ENCODE results near the gene RRH. TPM values are rescaled to one million over a fixed set of nuclear protein-coding genes. Genes with fewer than 3 reads are reported as not detected.
A peak's percentile ranks its signal among the peaks of the same experiment; 100 is the strongest.

RRH gene
- total RNA-seq, 4 donors from 2014 or later: 0.28 to 1.1 (median 0.34) TPM

DNA sequence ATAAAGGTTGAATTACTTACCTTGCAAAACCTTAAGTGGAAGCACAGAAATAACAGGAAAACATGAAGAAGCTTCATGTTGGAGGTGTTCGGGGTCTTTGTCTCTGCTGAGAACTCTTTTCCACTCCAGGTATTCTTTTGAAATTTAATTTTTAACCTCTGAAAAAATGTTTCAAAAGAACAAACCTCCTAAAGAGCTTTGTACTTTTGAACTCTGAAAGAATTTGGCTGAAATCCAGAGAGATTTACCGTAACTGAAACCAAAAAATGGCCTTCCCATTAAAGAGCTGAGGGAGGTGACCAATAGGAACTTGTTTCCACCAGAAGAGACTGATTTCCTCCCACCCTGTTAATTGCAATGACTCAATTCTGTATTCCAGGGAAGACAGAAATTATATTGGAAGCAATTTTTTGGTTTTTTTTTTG is 25.9 kb upstream of the RRH start, which contains the start of gene CFI:
CFI (minus strand) TSS at position 105 of the 425 bp plus-strand sequence; CDS start at position 77, 28 bp downstream.
- TF ChIP-seq, protein P1, sequence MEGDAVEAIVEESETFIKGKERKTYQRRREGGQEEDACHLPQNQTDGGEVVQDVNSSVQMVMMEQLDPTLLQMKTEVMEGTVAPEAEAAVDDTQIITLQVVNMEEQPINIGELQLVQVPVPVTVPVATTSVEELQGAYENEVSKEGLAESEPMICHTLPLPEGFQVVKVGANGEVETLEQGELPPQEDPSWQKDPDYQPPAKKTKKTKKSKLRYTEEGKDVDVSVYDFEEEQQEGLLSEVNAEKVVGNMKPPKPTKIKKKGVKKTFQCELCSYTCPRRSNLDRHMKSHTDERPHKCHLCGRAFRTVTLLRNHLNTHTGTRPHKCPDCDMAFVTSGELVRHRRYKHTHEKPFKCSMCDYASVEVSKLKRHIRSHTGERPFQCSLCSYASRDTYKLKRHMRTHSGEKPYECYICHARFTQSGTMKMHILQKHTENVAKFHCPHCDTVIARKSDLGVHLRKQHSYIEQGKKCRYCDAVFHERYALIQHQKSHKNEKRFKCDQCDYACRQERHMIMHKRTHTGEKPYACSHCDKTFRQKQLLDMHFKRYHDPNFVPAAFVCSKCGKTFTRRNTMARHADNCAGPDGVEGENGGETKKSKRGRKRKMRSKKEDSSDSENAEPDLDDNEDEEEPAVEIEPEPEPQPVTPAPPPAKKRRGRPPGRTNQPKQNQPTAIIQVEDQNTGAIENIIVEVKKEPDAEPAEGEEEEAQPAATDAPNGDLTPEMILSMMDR (IDR thresholded peaks at IDR 0.05): no peak
- ATAC-seq (ENCODE audit: low FRiP score) (peak; percentile 74), DNase-seq (ENCODE audit: low spot score) (no peak)

DNA sequence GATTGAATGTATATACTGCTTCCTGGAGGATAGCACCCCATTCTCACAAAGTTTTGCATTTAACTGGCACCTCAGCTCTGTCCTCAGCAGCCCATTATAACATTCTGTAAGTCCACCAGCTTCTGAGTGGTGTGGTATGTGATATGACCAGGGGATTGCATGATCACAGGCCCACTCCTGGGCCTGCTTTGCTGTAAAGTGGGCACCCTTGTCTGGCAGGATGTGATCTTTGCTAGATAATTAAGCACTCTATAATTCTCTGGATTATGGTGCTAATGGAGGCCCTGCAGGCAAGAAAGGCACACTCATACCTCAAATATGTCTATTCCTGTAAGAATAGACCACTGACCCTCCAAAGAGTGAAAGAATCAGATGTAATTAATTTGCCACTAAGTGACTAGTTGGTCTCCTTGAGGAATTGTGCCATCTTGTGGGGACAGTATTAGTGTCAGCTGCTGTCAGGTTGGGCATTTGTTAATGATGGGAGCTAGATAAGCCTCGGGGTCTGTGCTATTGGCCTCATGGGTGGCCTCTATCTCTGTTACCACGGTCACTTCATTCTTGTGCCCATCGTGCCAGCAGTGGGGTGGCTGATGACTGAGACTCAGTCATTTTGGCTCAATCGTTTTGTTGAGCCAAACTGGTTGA is 23.7 kb upstream of the RRH start:
- TF ChIP-seq, protein P1 (IDR thresholded peaks at IDR 0.05): no peak
- ATAC-seq (ENCODE audit: low FRiP score): no peak
- no peak for DNase-seq (ENCODE audit: low spot score)

DNA sequence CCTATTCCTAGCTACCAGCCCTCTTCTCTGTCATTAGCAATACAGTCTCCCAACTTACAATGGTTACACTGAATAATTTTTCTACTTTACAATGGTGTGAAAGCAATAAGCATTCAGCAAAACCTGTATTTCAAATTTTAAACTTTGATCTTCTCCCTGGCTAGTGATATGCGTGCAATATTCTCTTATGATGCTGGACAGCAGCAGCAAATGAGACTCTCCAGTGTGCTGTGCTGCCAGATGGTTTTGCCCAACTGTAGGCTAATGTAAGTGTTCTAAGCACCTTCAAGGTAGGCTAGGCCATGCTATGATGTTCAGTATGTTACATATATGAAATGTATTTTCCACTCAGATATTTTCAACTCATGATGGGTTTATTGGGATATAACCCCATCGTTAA is 18.1 kb upstream of the RRH start:
- TF ChIP-seq, protein P1 (IDR thresholded peaks at IDR 0.05): no peak
- DNase-seq (ENCODE audit: low spot score) (no peak), ATAC-seq (ENCODE audit: low FRiP score) (no peak)

DNA sequence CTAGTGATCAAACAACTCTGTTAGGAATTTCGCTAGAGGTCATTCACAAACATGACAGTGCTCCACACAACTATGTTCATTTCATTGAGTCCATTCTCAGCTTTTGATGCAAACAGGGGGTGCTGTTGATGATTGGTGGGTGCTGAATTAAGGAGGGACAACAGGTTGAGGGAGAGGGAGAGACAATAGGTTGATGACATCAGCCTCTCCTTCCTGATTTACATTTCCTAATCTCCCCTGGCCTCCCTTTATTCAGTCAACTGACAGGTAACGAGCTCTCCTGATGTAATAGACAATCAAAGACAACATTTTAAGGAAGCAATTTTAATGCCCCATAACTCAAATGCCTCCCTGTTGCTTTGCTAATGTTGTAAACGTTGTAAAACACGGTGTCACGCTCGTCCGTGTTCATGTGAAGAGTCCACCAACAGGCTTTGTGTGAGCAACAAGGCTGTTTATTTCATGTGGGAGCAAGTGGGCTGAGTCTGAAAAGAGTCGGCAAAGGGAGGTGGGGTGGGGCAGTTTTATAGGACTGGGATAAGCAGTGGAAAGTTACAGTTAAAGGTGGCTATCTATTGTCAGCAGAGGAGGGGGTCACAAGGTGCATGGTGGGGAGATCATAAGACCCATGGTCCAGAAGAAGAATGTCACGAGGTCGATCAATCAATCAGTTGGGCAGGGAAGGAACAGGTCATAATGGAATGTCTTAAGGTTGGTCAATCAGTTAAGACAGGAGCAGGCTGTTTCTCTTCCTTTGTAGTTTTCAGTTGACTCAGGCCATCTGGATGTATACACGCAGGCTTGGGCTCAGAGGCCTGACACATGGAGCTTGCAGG is 17.0 kb upstream of the RRH start:
- DNase-seq (ENCODE audit: low spot score) (no peak), ATAC-seq (ENCODE audit: low FRiP score) (no peak)
- TF ChIP-seq, protein P1 (IDR thresholded peaks at IDR 0.05): no peak

DNA sequence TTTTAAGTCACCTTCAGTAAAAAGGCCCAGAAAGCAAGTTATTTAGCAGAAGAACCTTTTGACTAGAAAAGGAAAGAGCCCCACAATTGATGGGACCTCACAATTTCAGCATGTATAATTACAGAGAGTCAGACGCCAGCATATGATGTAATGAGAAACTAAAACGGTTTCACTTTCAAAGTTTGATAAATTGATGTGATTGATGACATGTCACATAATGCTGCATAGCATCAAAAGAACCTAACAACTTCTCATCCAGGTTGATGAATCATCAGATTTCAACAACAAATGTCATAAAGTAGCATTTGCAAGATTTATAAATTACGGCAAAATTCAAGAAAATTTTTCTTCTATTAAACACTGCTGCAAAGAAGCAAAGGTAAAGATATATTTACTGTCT is 16.1 kb upstream of the RRH start:
- TF ChIP-seq, protein P1 (IDR thresholded peaks at IDR 0.05): no peak
- DNase-seq (ENCODE audit: low spot score): no peak
- no peak for ATAC-seq (ENCODE audit: low FRiP score)

DNA sequence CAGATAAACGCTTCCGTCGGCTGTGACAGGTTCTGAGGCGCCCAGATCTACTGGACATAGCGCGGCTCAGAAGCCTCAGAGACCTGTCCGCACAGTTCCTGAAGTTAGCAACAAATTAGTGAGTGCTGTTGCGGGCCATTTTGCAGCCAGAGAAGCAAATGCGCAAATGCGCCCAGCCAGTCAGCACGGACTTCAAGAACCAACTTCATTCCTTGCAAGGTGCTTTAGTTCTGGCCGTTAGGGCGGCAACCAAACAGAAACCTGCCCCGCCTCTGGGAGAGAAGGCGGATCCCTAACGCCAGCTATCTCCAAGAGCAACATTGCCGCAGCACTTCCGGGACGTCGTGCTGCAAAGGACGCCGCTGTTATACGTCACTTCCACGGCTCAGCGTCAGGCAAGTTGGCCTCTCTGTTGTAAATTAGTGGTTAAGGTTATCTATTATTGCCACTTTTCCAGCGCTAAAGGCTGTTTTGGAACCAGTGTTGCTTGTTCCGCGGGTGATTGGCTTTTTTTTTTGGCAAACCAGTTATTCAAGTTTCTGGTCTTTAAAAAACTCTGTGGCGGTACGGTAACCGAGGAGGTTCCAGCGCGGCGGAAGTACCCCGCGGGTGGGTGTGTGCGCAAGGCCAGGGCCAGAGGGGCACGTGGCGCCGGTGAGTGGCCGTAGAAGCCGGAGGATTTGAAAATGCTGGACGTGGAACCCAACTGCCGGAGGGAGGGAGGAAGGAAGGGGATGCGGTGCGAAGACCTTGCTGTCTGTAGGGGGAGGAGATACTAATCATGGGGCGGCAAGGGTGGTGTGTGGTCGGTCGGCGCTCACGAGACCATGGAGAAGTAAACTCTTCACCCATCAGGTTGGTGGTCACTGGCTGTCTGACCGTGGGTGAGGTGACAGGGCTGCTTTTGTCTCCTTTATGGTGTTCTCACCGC is 12.4 kb upstream of the RRH start, which contains the start of gene GAR1:
GAR1 (plus strand) TSS at position 612 of the 931 bp plus-strand sequence. CDS start 403 bp downstream, outside the sequence.
- DNase-seq (ENCODE audit: low spot score): peak; percentile 69
- peak; percentile 95 for ATAC-seq (ENCODE audit: low FRiP score)
- TF ChIP-seq, protein P1 (IDR thresholded peaks at IDR 0.05): no peak
